OCI-LY3 (cell line): Measurements from ENCODE around the gene NEU2.

Experiments
- H2AFZ ChIP-seq: fragments of 200-600, 300-600 bp; shearing (Covaris generic); 2 replicates; pipeline ENCODE4 v1.6.0; 2014; ENCODE audit warnings: antibody characterized with exemption, low read depth, low read length
- H3K27ac ChIP-seq: fragments of 200-600, 300-600 bp; sonication (generic); 2 replicates; pipeline ENCODE4 v1.5.1; 2014; ENCODE audit warnings: mild to moderate bottlenecking, low read length, moderate library complexity, mixed read lengths
- H3K27me3 ChIP-seq: fragments of 200-600, 300-600 bp; sonication (generic); 2 replicates; pipeline ENCODE4 v1.6.1; 2014; ENCODE audit warnings: low read depth, low read length, mixed read lengths
- H3K36me3 ChIP-seq: fragments of 200-600, 300-600 bp; sonication (generic); replicated peaks from 2 replicates; pipeline ENCODE3; 2014; ENCODE audit warnings: low read depth, low read length, mixed read lengths
- H3K4me1 ChIP-seq: fragments of 300-600, 200-600 bp; sonication (generic); 2 replicates; pipeline ENCODE4 v1.6.1; 2014; ENCODE audit warnings: low read length, mixed read lengths
- H3K4me2 ChIP-seq: fragments of 200-600, 300-600 bp; sonication (generic); 2 replicates; pipeline ENCODE4 v1.6.1; 2014; ENCODE audit warnings: low read length, mixed read lengths
- H3K4me3 ChIP-seq: fragments of 300-600, 200-600 bp; sonication (generic); 2 replicates; pipeline ENCODE4 v1.5.1; 2014; ENCODE audit warnings: antibody characterized with exemption, mild to moderate bottlenecking, low read length, moderate library complexity
- H3K79me2 ChIP-seq: fragments of 300-600, 200-600 bp; shearing (Covaris generic); 2 replicates; pipeline ENCODE4 v1.6.1; 2014; ENCODE audit warnings: mild to moderate bottlenecking, low read length, mixed read lengths
- H3K9ac ChIP-seq: fragments of 300-600, 200-600 bp; shearing (Covaris generic); 2 replicates; pipeline ENCODE4 v1.6.0; 2014; ENCODE audit warnings: mild to moderate bottlenecking, low read length, moderate library complexity
- H3K9me3 ChIP-seq: fragments of 200-600, 300-600 bp; shearing (Covaris generic); 2 replicates; pipeline ENCODE4 v1.6.1; 2014; ENCODE audit warnings: low read length, mixed read lengths; ENCODE audit not compliant: insufficient read depth
- H4K20me1 ChIP-seq: fragments of 200-600, 300-600 bp; sonication (generic); 2 replicates; pipeline ENCODE4 v1.6.1; 2016; ENCODE audit warnings: low read length, mixed read lengths; ENCODE audit not compliant: insufficient read depth
- EZH2phosphoT487 ChIP-seq: fragments of 200-600 bp; shearing (Covaris generic); IDR thresholded peaks from 2 replicates; pipeline ENCODE4 v1.6.1; 2018; ENCODE audit warnings: antibody characterized with exemption, mixed run types, low read depth
- TF ChIP-seq, protein P1 (sequence below): fragments of 200-600, 300-600 bp; sonication (generic); IDR thresholded peaks from 2 replicates; pipeline ENCODE4 v1.5.1; 2014; ENCODE audit warnings: antibody characterized with exemption, low read length, low read depth

NEU2 gene

DNA sequence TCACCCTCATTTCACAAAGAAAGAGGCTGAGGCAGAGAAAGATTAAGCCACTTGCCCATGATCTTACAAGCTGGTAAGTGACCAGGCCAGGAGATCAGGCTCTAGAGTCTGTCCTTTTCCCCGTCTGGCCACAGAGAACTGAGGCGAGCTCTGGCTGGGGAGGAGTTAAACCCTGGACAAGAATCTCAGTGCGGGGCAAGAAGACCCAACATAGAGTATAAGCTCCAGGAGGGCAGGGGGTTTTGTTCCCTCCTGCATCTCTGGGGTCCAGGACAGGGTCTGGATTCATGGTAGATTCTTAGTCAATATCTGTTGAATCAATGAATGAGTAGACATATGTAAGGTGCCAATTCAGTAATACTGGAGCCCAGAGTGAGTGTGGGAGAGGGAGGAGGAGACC, 14.7 kb downstream of the NEU2 start:
- H3K36me3 ChIP-seq, result no peaks in the 10 kb centered on the region
- no peaks in the 10 kb centered on the region for H3K27me3 ChIP-seq
- no peak overlapping the region for H3K27ac ChIP-seq
- no peaks in the 10 kb centered on the region for H3K79me2 ChIP-seq
- H3K4me3 ChIP-seq, result no peak overlapping the region
- H3K9ac ChIP-seq, result no peak overlapping the region
- no peaks in the 10 kb centered on the region for H3K4me1 ChIP-seq
- TF ChIP-seq, protein P1, sequence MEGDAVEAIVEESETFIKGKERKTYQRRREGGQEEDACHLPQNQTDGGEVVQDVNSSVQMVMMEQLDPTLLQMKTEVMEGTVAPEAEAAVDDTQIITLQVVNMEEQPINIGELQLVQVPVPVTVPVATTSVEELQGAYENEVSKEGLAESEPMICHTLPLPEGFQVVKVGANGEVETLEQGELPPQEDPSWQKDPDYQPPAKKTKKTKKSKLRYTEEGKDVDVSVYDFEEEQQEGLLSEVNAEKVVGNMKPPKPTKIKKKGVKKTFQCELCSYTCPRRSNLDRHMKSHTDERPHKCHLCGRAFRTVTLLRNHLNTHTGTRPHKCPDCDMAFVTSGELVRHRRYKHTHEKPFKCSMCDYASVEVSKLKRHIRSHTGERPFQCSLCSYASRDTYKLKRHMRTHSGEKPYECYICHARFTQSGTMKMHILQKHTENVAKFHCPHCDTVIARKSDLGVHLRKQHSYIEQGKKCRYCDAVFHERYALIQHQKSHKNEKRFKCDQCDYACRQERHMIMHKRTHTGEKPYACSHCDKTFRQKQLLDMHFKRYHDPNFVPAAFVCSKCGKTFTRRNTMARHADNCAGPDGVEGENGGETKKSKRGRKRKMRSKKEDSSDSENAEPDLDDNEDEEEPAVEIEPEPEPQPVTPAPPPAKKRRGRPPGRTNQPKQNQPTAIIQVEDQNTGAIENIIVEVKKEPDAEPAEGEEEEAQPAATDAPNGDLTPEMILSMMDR, result no peak
- no peak for TF ChIP-seq EZH2phosphoT487
- H4K20me1 ChIP-seq, result no peaks in the 10 kb centered on the region
- no peak overlapping the region for H2AFZ ChIP-seq
- H3K9me3 ChIP-seq, result no peaks in the 10 kb centered on the region
- H3K4me2 ChIP-seq, result no peak overlapping the region

- Histone ChIP-seq H3K27ac (no peak overlapping the region), H3K36me3 (no peaks in the 10 kb centered on the region), H3K4me1 (no peaks in the 10 kb centered on the region), H3K9me3 (no peaks in the 10 kb centered on the region), H3K4me3 (no peak overlapping the region), H3K27me3 (no peaks in the 10 kb centered on the region), H3K79me2 (no peaks in the 10 kb centered on the region), H4K20me1 (no peaks in the 10 kb centered on the region), H2AFZ (no peak overlapping the region), H3K4me2 (no peak overlapping the region), H3K9ac (no peak overlapping the region)
- no peak for TF ChIP-seq EZH2phosphoT487
- TF ChIP-seq, protein P1, result no peak
Measured at GRCh38 chr2:233047667-233048066, 15.2 kb downstream of the NEU2 start.

GRCh38 chr2:233048569-233049193, 16.2 kb downstream of the NEU2 start:
- H3K4me3 ChIP-seq, result no peak overlapping the region
- TF ChIP-seq, protein P1, result no peak
- H3K9ac ChIP-seq, result no peak overlapping the region
- no peak overlapping the region for H2AFZ ChIP-seq
- no peak overlapping the region for H3K27ac ChIP-seq
- no peaks in the 10 kb centered on the region for H3K36me3 ChIP-seq
- 0 out of 2 replicates have a peak, but pooled peaks cover 3% of the 10 kb centered on the region for H3K27me3 ChIP-seq
- no peaks in the 10 kb centered on the region for H3K79me2 ChIP-seq
- no peak overlapping the region for H3K4me2 ChIP-seq
- peaks cover under 1% of the 10 kb centered on the region; the same call in 1 of the 2 replicates for H3K4me1 ChIP-seq
- H3K9me3 ChIP-seq, result no peaks in the 10 kb centered on the region
- no peaks in the 10 kb centered on the region for H4K20me1 ChIP-seq

GRCh38 chr2:233049194-233049761, 16.8 kb downstream of the NEU2 start:
- Histone ChIP-seq H3K36me3 (no peaks in the 10 kb centered on the region), H3K4me1 (peaks cover 3% of the 10 kb centered on the region), H3K9ac (no peak overlapping the region), H3K9me3 (no peaks in the 10 kb centered on the region), H4K20me1 (no peaks in the 10 kb centered on the region), H3K27ac (no peak overlapping the region), H3K79me2 (no peaks in the 10 kb centered on the region), H3K4me2 (no peak overlapping the region), H3K4me3 (no peak overlapping the region), H3K27me3 (0 out of 2 replicates have a peak, but pooled peaks cover 3% of the 10 kb centered on the region), H2AFZ (no peak overlapping the region)
- TF ChIP-seq EZH2phosphoT487, result no peak
- TF ChIP-seq, protein P1, result 0 out of 2 replicates have a peak, but pooled peaks have one; percentile 9
